Cardiac fibroblast (primary cell): ENCODE data around the gene FAM131A.

ENCODE experiments used
- DNase-seq, 2 donors: peaks; one replicate each; pipeline versions ENCODE4 v3.0.0 to v3.0.0-alpha.2; 2010; ENCODE audit warnings: low read depth in 2 of 2
- H3K4me3 ChIP-seq, 2 donors: replicated peaks in 1 of 2; 1 replicate in 1 of 2; 2 replicates in 1 of 2; pipeline ENCODE4 v1.5.1; 2011; ENCODE audit warnings: low read depth in 2 of 2, low read length in 2 of 2, mild to moderate bottlenecking in 2 of 2, moderate library complexity in 1 of 2
- CTCF ChIP-seq: IDR thresholded peaks from one replicate; pipeline ENCODE4 v1.5.1; 2011; ENCODE audit warnings: low read depth, mild to moderate bottlenecking, low read length, inconsistent platforms

FAM131A gene

GRCh38 chr3:184360929-184361531 lies 23.6 kb downstream of the FAM131A start:
- TF ChIP-seq CTCF: no peak
- peak overlapping the region; percentile 74 to 81 for H3K4me3 ChIP-seq
- no peak for DNase-seq

- peak within 1 kb of the TSS; percentile 81 to 83 for H3K4me3 ChIP-seq
- no peak for TF ChIP-seq CTCF
- peak in 1 of 2 donors; percentile 71 for DNase-seq
Measured at GRCh38 chr3:184361532-184361931, 24.1 kb downstream of the FAM131A start, which contains the start of the genes CLCN2 and POLR2H. Gene CLCN2 (minus strand): TSS chr3:184361605. CDS start chr3:184361479, 126 bp downstream. Gene POLR2H (plus strand): TSS chr3:184361710. CDS start chr3:184363493, 1,783 bp downstream.

- peak overlapping the region; percentile 81 to 83 for H3K4me3 ChIP-seq
- no peak for TF ChIP-seq CTCF
- DNase-seq: peak; percentile 60 to 66
Measured at GRCh38 chr3:184361932-184362667, 24.7 kb downstream of the FAM131A start.

- peak; percentile 98 for DNase-seq
- H3K4me3 ChIP-seq: peak overlapping the region; percentile 81 to 83
- peak; percentile 68 for TF ChIP-seq CTCF
Measured at GRCh38 chr3:184362668-184363546, 25.5 kb downstream of the FAM131A start.

- peak in 1 of 2 donors; percentile 68 for DNase-seq
- TF ChIP-seq CTCF: no peak
- no peak overlapping the region for H3K4me3 ChIP-seq
Measured at GRCh38 chr3:184366619-184367289, 29.4 kb downstream of the FAM131A start.

GRCh38 chr3:184368116-184368515 lies 30.7 kb downstream of the FAM131A start:
- no peak for TF ChIP-seq CTCF
- no peak overlapping the region for H3K4me3 ChIP-seq

More at GRCh38 chr3:184368116-184368515, 30.7 kb downstream of the FAM131A start:
- no peak for DNase-seq
